SKM-1 treated with dmso at 0.1 percent for 144 hours (cell line): Measurements from ENCODE around the gene TMIE.
A peak's percentile ranks its signal among the peaks of the same experiment; 100 is the strongest.

Source experiments
- DNase-seq: peaks from one replicate; lab custom pipeline; 2025; ENCODE audit not compliant: unreplicated experiment; lab: John Stamatoyannopoulos, UW

TMIE gene

GRCh38 chr3:46668591-46668990 is 32.6 kb upstream of the TMIE start:
- DNase-seq: no peak

DNA sequence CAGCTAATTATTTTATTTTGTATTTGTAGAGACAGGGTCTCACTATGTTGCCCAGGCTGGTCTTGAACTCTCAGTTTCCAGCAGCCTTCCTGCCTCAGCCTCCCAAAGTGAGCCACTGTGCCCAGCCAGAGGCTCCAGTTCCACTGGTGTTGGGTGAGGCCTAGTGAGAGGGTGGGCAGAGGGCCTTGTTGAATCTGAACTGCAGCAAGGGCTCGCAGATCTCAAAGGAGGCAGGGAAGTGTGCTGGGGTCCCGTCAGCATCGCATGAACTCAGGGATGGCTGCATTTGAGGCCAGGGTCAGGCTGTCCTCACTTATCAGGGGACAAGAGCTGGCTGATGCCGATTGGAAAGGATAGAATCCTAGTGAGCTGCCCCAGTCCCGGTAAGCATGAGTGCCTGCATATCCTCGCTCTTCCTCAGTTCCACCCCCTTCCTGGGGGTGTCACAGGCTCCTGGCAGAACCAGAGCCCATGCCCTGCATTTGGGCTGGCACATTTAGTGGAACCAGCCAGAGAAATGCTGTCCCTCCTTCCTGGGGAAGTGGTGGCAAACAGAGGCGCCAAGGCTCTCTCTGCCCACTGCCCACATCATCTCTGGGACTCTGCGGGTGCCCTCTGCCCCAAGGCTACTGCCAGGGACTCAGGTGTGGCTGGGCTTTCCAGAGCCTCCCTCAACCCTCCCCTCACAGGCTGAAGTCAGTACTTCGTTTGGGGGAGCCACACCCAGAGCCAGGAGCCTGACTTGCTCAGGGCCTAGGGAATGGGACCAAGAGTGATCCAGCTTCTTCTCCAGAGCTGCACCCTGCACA is 31.8 kb upstream of the TMIE start:
- DNase-seq: no peak

DNA sequence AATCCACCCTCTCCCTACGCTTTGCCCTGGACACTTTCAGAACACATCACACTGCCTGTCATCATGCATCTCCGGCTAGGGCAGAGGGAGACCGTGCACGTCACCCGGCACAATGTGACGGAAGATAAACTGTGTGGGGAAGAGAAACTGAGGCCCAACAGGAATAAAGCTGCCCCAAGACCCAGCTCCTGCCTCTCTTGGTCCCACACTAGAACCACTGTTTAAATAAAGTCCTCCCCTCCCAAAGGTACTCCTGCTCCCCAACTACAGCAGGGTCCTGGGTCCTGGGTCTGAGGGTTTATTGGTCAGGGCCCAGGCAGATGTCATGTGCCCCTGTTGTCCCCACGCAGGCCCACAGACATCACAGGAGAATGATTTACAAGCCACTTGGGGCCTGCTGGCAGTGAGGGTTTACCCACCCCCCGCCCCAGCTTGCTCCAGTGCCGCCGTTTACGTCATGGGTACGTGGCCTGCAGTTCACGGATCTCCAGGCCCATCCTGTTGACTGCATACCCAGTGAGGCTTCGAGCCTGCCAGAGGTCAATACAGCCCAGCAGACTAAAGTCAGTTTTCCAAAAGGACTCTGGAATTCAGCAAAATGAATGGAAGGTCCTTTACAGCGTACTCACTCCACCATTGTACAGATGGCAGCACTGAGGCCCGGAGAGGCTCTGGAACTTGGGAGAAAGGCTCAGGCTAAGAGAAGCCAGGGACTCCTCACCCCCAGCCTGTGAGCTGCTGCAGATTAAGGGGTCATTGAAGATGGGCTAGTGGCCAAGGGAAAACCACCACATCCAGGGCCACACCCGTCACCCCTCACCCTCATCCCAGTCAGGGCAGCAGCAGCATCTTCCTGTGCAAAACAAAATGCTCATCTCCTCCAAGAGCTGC is 30.9 kb upstream of the TMIE start:
- no peak for DNase-seq

- no peak for DNase-seq
Observed at GRCh38 chr3:46670891-46671427, 30.2 kb upstream of the TMIE start.

GRCh38 chr3:46671541-46672348 is 29.4 kb upstream of the TMIE start:
- no peak for DNase-seq

- no peak for DNase-seq
Observed at GRCh38 chr3:46672349-46672695, 28.9 kb upstream of the TMIE start.

- DNase-seq: no peak
Observed at GRCh38 chr3:46673151-46674030, 27.8 kb upstream of the TMIE start.

- DNase-seq: peak; percentile 8
Observed at GRCh38 chr3:46674031-46674845, 27.0 kb upstream of the TMIE start.

DNA sequence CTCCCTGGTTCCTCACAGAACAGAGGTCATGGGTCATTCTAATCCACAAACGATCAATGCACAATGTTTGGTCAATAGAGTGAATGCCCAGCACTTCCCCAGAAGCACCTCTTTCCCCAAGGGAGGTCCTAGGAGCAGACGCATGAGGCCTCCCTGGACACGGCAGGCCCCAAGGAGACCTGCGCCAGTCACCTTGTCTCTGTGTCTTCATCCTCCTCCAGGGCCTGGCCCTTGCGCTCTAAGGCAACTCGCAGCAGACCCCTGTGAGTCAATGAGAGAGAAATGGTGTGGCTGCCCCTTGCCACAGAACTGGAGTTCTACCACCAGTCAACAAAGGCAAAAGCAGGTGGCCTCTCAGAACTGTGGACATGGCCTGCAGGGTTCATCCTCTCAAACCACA is 25.8 kb upstream of the TMIE start:
- DNase-seq: no peak

DNA sequence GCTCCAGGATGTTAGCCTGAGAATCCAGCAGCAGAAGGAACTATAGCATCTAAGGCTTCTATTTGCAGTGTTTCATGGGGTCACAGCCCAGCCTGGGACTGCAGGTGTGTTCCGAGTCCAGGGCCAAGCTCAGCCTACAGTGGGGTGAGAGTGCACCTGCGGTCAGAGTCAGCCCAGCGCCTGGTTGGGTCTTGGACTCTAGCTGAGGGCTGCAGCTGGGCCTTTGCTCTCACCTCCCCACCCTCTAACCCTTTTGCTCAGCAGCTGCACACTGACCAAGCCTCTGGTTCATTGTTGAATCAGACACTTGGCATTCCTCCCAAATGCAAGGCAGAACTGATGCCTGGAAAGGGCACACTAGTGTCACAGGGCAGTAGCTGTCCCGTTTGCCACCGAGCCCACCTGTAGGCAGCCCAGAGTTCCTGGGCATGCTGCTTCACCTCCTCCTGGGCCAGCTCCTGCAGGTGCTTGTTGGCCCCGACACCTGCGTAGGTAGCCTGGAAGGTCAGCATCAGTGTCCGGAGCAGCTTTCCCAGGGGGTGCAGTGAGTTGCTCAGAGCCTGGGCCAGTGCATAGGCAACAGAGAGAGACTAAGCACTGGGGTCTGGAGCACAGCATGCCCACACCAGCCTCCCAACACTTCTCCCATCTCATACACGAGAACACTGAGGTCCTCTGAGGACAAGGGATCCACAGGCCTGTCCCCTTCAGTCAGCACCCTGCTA is 25.2 kb upstream of the TMIE start:
- DNase-seq: no peak

GRCh38 chr3:46676601-46677410 is 24.4 kb upstream of the TMIE start:
- DNase-seq: no peak

DNA sequence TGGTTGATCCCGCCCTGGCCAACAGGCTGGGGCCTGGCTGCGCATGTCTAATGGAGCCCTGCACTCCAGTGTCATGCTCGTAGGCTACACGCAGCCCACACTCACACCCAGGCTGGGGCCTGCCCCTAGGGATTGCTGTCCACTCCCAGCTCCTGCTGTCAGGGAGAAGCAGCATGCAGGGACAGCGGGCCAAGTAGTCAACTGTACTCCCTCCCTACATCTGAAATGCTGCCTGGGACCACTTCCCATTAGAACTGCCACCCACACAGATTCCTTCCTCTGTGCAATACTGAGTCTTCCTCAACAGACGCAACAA is 23.8 kb upstream of the TMIE start:
- no peak for DNase-seq

- no peak for DNase-seq
Observed at GRCh38 chr3:46678280-46678679, 22.9 kb upstream of the TMIE start.

- no peak for DNase-seq
Observed at GRCh38 chr3:46679681-46680080, 21.5 kb upstream of the TMIE start.

- DNase-seq: no peak
Observed at GRCh38 chr3:46680298-46680826, 20.8 kb upstream of the TMIE start.

- no peak for DNase-seq
Observed at GRCh38 chr3:46681387-46681786, 19.8 kb upstream of the TMIE start.

GRCh38 chr3:46681856-46682540 is 19.2 kb upstream of the TMIE start:
- DNase-seq: peak; percentile 36
